ENCODE results near the gene AP2A2. TPM values are rescaled to one million over a fixed set of nuclear protein-coding genes. Genes with fewer than 3 reads are reported as not detected.

Gene AP2A2
- total RNA-seq, 1 donor from 2014 or later: 105 TPM

GRCh38 chr11:887589-887988 is 38.1 kb upstream of the AP2A2 start:
- DNase-seq (ENCODE audit: low read depth) (no peak), FAIRE-seq (no peak)
- peaks cover 18% of the 10 kb centered on the region for H4K20me1 ChIP-seq (ENCODE audit: insufficient read depth, low read length)
- no peaks in the 10 kb centered on the region for H3K9me3 ChIP-seq (ENCODE audit: insufficient read depth, low read depth, low read length)
- no peak overlapping the region for H3K4me2 ChIP-seq (ENCODE audit: low read length)
- no peak overlapping the region for H3K27ac ChIP-seq (ENCODE audit: low read depth, low read length)
- no peaks in the 10 kb centered on the region for H3K79me2 ChIP-seq (ENCODE audit: insufficient read depth, low read length)
- no peak overlapping the region for H3K4me3 Mint-ChIP-seq (ENCODE audit: unreplicated experiment)
- H2AFZ ChIP-seq (ENCODE audit: low read depth, low read length): no peak overlapping the region
- no peaks in the 10 kb centered on the region for H3K27me3 ChIP-seq (ENCODE audit: insufficient read depth, low read length)
- H3K9ac ChIP-seq (ENCODE audit: low read length): no peak overlapping the region
- TF ChIP-seq EZH2 (IDR thresholded peaks at IDR 0.05; ENCODE audit: insufficient read depth, low read length) (no peak), CTCF (IDR thresholded peaks at IDR 0.05; ENCODE audit: insufficient read depth, low read depth, low read length) (no peak)
- H3K4me3 ChIP-seq (ENCODE audit: insufficient read depth, low read depth, low read length): no peak overlapping the region
- H3K9me3 Mint-ChIP-seq (ENCODE audit: unreplicated experiment): no peaks in the 10 kb centered on the region
- no peaks in the 10 kb centered on the region for H3K4me1 ChIP-seq (ENCODE audit: insufficient read depth, low read length)
- H3K36me3 Mint-ChIP-seq (ENCODE audit: low read depth, unreplicated experiment): peaks cover 10% of the 10 kb centered on the region
- peaks cover under 1% of the 10 kb centered on the region for H3K4me1 Mint-ChIP-seq (ENCODE audit: low read depth, unreplicated experiment)
- H3K36me3 ChIP-seq (ENCODE audit: insufficient read depth, low read length): no peaks in the 10 kb centered on the region
- no peak overlapping the region for H3K27ac Mint-ChIP-seq (ENCODE audit: unreplicated experiment)
- H3K27me3 Mint-ChIP-seq (ENCODE audit: low read depth, unreplicated experiment): no peaks in the 10 kb centered on the region

- Mint-ChIP-seq H3K4me1 (ENCODE audit: low read depth, unreplicated experiment) (no peaks in the 10 kb centered on the region), H3K4me3 (ENCODE audit: unreplicated experiment) (no peak overlapping the region), H3K36me3 (ENCODE audit: low read depth, unreplicated experiment) (peaks cover 9% of the 10 kb centered on the region), H3K9me3 (ENCODE audit: unreplicated experiment) (no peaks in the 10 kb centered on the region), H3K27me3 (ENCODE audit: low read depth, unreplicated experiment) (no peaks in the 10 kb centered on the region), H3K27ac (ENCODE audit: unreplicated experiment) (no peak overlapping the region)
- Histone ChIP-seq H3K36me3 (ENCODE audit: insufficient read depth, low read length) (no peaks in the 10 kb centered on the region), H3K4me1 (ENCODE audit: insufficient read depth, low read length) (no peaks in the 10 kb centered on the region), H3K9me3 (ENCODE audit: insufficient read depth, low read depth, low read length) (no peaks in the 10 kb centered on the region), H3K9ac (ENCODE audit: low read length) (no peak overlapping the region), H3K79me2 (ENCODE audit: insufficient read depth, low read length) (no peaks in the 10 kb centered on the region), H3K27ac (ENCODE audit: low read depth, low read length) (no peak overlapping the region), H3K4me2 (ENCODE audit: low read length) (no peak overlapping the region), H3K4me3 (ENCODE audit: insufficient read depth, low read depth, low read length) (no peak overlapping the region), H4K20me1 (ENCODE audit: insufficient read depth, low read length) (peaks cover 20% of the 10 kb centered on the region), H3K27me3 (ENCODE audit: insufficient read depth, low read length) (no peaks in the 10 kb centered on the region), H2AFZ (ENCODE audit: low read depth, low read length) (no peak overlapping the region)
- DNase-seq (ENCODE audit: low read depth): no peak
- TF ChIP-seq CTCF (IDR thresholded peaks at IDR 0.05; ENCODE audit: insufficient read depth, low read depth, low read length) (no peak), EZH2 (IDR thresholded peaks at IDR 0.05; ENCODE audit: insufficient read depth, low read length) (no peak)
- no peak for FAIRE-seq
Measured at GRCh38 chr11:888310-889212, 37.1 kb upstream of the AP2A2 start.

GRCh38 chr11:889257-889656 is 36.4 kb upstream of the AP2A2 start:
- Histone ChIP-seq H3K4me2 (ENCODE audit: low read length) (no peak overlapping the region), H3K36me3 (ENCODE audit: insufficient read depth, low read length) (no peaks in the 10 kb centered on the region), H3K9ac (ENCODE audit: low read length) (no peak overlapping the region), H3K27me3 (ENCODE audit: insufficient read depth, low read length) (no peaks in the 10 kb centered on the region), H2AFZ (ENCODE audit: low read depth, low read length) (no peak overlapping the region), H3K79me2 (ENCODE audit: insufficient read depth, low read length) (no peaks in the 10 kb centered on the region), H3K27ac (ENCODE audit: low read depth, low read length) (no peak overlapping the region), H3K4me1 (ENCODE audit: insufficient read depth, low read length) (no peaks in the 10 kb centered on the region), H4K20me1 (ENCODE audit: insufficient read depth, low read length) (peaks cover 20% of the 10 kb centered on the region), H3K9me3 (ENCODE audit: insufficient read depth, low read depth, low read length) (no peaks in the 10 kb centered on the region), H3K4me3 (ENCODE audit: insufficient read depth, low read depth, low read length) (no peak overlapping the region)
- Mint-ChIP-seq H3K4me1 (ENCODE audit: low read depth, unreplicated experiment) (no peaks in the 10 kb centered on the region), H3K36me3 (ENCODE audit: low read depth, unreplicated experiment) (peaks cover 9% of the 10 kb centered on the region), H3K9me3 (ENCODE audit: unreplicated experiment) (no peaks in the 10 kb centered on the region), H3K4me3 (ENCODE audit: unreplicated experiment) (no peak overlapping the region), H3K27me3 (ENCODE audit: low read depth, unreplicated experiment) (no peaks in the 10 kb centered on the region), H3K27ac (ENCODE audit: unreplicated experiment) (no peak overlapping the region)
- TF ChIP-seq CTCF (IDR thresholded peaks at IDR 0.05; ENCODE audit: insufficient read depth, low read depth, low read length) (no peak), EZH2 (IDR thresholded peaks at IDR 0.05; ENCODE audit: insufficient read depth, low read length) (no peak)
- no peak for DNase-seq (ENCODE audit: low read depth)
- FAIRE-seq: no peak
